ENCODE measurements around the gene ACBD5.

Gene ACBD5

GRCh38 chr10:27256299-27257189, 15.9 kb upstream of the ACBD5 start:
- no peak overlapping the region for H3K4me3 ChIP-seq (replicated peaks; ENCODE audit: low read depth, low read length)
- TF ChIP-seq CTCF (IDR thresholded peaks at IDR 0.05; ENCODE audit: low read depth, low read length, missing control alignments): no peak
- DNase-seq (ENCODE audit: extremely low read depth, low read depth): no peak

GRCh38 chr10:27253576-27253975, 13.0 kb upstream of the ACBD5 start:
- no peak for DNase-seq (ENCODE audit: extremely low read depth, low read depth)
- no peak overlapping the region for H3K4me3 ChIP-seq (replicated peaks; ENCODE audit: low read depth, low read length)
- TF ChIP-seq CTCF (IDR thresholded peaks at IDR 0.05; ENCODE audit: low read depth, low read length, missing control alignments): no peak

- TF ChIP-seq CTCF (IDR thresholded peaks at IDR 0.05; ENCODE audit: low read depth, low read length, missing control alignments): peak; percentile 26
- H3K4me3 ChIP-seq (replicated peaks; ENCODE audit: low read depth, low read length): peak overlapping the region; percentile 42
- DNase-seq (ENCODE audit: extremely low read depth, low read depth): no peak
Observed at GRCh38 chr10:27252267-27253000, 11.8 kb upstream of the ACBD5 start.

- TF ChIP-seq CTCF (IDR thresholded peaks at IDR 0.05; ENCODE audit: low read depth, low read length, missing control alignments): no peak
- no peak for DNase-seq (ENCODE audit: extremely low read depth, low read depth)
- H3K4me3 ChIP-seq (replicated peaks; ENCODE audit: low read depth, low read length): no peak overlapping the region
Observed at GRCh38 chr10:27251554-27251953, 11.0 kb upstream of the ACBD5 start.

GRCh38 chr10:27248215-27248614, 7.6 kb upstream of the ACBD5 start:
- H3K4me3 ChIP-seq (replicated peaks; ENCODE audit: low read depth, low read length): no peak overlapping the region
- DNase-seq (ENCODE audit: extremely low read depth, low read depth): no peak
- no peak for TF ChIP-seq CTCF (IDR thresholded peaks at IDR 0.05; ENCODE audit: low read depth, low read length, missing control alignments)

- DNase-seq (ENCODE audit: extremely low read depth, low read depth): no peak
Observed at GRCh38 chr10:27247441-27247840, 6.8 kb upstream of the ACBD5 start.

More at GRCh38 chr10:27247441-27247840, 6.8 kb upstream of the ACBD5 start:
- TF ChIP-seq CTCF (IDR thresholded peaks at IDR 0.05; ENCODE audit: low read depth, low read length, missing control alignments): no peak
- H3K4me3 ChIP-seq (replicated peaks; ENCODE audit: low read depth, low read length): no peak overlapping the region

All from HFF-Myc (cell line).